Chondrocyte (in vitro differentiated cells): ENCODE results near the gene STKLD1. TPM values are rescaled to one million over a fixed set of nuclear protein-coding genes. Genes with fewer than 3 reads are reported as not detected.
"Not testable (repeated sequence)": the region's sequence is repeated elsewhere in the genome, so short reads cannot be mapped to it uniquely, and the experiment has no call there.

Source experiments
- DNase-seq: peaks from one replicate; pipeline ENCODE4 v3.0.0; 2021; ENCODE audit warnings: mixed read lengths, low spot score
- H3K27ac Mint-ChIP-seq: one replicate; pipeline ENCODE4 v1.8.0; 2021; ENCODE audit warnings: mild to moderate bottlenecking, moderate library complexity, mixed read lengths; ENCODE audit not compliant: unreplicated experiment
- H3K27me3 Mint-ChIP-seq: 2 replicates; pipeline ENCODE4 v1.8.0; 2021; ENCODE audit warnings: low read depth, mixed read lengths
- H3K36me3 Mint-ChIP-seq: 2 replicates; pipeline ENCODE4 v1.8.0; 2021; ENCODE audit warnings: low read depth, mixed read lengths
- H3K4me1 Mint-ChIP-seq: 2 replicates; pipeline ENCODE4 v1.8.0; 2021; ENCODE audit warnings: low read depth, mild to moderate bottlenecking, mixed read lengths
- H3K4me3 Mint-ChIP-seq: one replicate; pipeline ENCODE4 v1.8.0; 2021; ENCODE audit warnings: mild to moderate bottlenecking, moderate library complexity, mixed read lengths; ENCODE audit not compliant: unreplicated experiment
- H3K9me3 Mint-ChIP-seq: 2 replicates; pipeline ENCODE4 v1.8.0; 2021; ENCODE audit warnings: low read depth, mixed read lengths
- long read RNA-seq: library from polyadenylated mRNA; stranded (forward); transcript quantifications from one replicate; pipeline ENCODE4 v2.0.0, GENCODE V29; 2021
- total RNA-seq: library from RNA; stranded (reverse); gene quantifications from 3 replicates; pipeline ENCODE4 v1.2.1, GENCODE V29; 2021
- TF ChIP-seq, protein P1 (sequence below): fragments of 200-600 bp; sonication (generic); IDR thresholded peaks from 2 replicates; pipeline ENCODE4 v1.5.0; 2021; ENCODE audit warnings: antibody characterized with exemption, mild to moderate bottlenecking, moderate library complexity

Gene STKLD1
- total RNA-seq: 1.2 to 1.9 TPM (median 1.8 TPM) in 3 replicates
- long read RNA-seq, partial matches to known transcripts: 0 of 1 reads
- long read RNA-seq, other reads (novel, unspliced or antisense): 1 of 1 reads

DNA sequence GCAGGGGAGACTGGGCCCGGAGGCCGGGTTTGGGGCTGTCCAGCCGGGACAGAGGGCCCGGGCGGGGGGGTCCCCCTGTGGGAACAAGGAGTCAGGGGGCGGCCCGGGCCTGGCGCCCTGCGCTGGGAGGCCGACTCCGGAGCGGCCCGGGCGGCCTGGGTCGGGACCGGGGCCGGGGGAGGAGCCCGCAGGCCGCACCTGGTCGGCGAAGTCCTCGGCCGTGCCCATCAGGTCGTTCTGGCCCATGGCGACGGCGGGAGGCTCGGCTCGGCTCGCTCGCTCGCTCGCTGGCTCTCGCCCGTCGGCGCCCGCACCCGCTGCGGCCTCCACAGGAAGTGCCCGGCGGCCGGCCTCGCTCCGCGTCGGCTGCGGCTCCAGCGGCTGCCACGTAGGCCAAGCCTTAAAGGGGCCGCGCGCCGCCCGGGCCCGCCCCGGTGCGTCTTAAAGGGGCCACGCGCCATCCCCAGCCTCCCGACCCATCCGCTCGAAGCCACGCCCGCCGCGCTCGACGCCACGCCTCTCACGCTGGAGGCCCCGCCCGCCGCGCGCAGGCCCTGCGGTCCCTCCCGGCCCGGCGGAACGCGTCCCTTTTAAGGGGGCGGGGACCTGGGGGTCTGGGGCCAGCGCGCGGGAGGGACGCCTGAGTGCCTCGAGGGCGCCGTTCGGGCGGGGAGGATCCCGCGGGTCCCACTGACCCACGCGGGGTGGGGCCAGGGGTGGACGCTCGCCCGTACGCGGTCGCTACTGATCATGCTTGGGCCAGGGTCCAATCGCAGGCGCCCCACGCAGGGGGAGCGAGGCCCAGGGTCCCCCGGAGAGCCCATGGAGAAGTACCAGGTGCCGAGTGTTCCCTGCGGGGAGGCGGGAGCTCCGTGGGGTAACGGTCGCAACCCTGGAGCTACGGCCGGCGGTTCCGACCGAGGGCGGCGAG, at the start of gene STKLD1, which contains the start of gene SURF4:
Gene STKLD1, plus strand, starts transcription at position 643 of the 931 bp plus-strand sequence. Its CDS starts 108 bp downstream, at position 751.
Gene SURF4, minus strand, starts transcription at position 337 of the 931 bp plus-strand sequence. Its CDS starts 91 bp downstream, at position 246.
- H3K4me1 Mint-ChIP-seq: peaks cover 43% of the 10 kb centered on the region
- peaks cover 4% of the 10 kb centered on the region for H3K36me3 Mint-ChIP-seq
- H3K27me3 Mint-ChIP-seq: no peaks in the 10 kb centered on the region
- peak within 1 kb of the TSS; percentile 97 for H3K27ac Mint-ChIP-seq
- no peaks in the 10 kb centered on the region for H3K9me3 Mint-ChIP-seq
- H3K4me3 Mint-ChIP-seq: peak within 1 kb of the TSS; percentile 84
- TF ChIP-seq, protein P1, sequence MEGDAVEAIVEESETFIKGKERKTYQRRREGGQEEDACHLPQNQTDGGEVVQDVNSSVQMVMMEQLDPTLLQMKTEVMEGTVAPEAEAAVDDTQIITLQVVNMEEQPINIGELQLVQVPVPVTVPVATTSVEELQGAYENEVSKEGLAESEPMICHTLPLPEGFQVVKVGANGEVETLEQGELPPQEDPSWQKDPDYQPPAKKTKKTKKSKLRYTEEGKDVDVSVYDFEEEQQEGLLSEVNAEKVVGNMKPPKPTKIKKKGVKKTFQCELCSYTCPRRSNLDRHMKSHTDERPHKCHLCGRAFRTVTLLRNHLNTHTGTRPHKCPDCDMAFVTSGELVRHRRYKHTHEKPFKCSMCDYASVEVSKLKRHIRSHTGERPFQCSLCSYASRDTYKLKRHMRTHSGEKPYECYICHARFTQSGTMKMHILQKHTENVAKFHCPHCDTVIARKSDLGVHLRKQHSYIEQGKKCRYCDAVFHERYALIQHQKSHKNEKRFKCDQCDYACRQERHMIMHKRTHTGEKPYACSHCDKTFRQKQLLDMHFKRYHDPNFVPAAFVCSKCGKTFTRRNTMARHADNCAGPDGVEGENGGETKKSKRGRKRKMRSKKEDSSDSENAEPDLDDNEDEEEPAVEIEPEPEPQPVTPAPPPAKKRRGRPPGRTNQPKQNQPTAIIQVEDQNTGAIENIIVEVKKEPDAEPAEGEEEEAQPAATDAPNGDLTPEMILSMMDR: no peak
- peak; percentile 97 for DNase-seq

DNA sequence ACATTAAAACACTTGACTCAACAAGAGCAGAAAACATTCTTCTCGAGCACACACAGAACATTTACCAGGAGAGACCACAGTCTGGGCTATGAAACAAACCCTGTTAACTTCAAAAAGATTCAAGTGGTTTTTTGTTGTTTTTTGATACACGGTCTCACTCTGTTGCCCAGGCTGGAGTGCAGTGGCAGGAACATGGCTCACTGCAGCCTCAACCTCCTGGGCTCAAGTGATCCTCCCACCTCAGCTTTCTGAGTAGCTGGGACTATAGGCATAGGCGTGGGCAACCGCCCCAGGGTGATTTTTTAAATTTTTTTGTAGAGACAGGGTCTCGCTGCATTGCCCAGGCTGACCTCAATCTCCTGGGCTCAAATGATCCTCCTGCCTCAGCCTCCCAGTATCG, 49.1 kb upstream of the STKLD1 start:
- H3K27me3 Mint-ChIP-seq, H3K4me3 Mint-ChIP-seq, H3K4me1 Mint-ChIP-seq: not testable (repeated sequence)

DNA sequence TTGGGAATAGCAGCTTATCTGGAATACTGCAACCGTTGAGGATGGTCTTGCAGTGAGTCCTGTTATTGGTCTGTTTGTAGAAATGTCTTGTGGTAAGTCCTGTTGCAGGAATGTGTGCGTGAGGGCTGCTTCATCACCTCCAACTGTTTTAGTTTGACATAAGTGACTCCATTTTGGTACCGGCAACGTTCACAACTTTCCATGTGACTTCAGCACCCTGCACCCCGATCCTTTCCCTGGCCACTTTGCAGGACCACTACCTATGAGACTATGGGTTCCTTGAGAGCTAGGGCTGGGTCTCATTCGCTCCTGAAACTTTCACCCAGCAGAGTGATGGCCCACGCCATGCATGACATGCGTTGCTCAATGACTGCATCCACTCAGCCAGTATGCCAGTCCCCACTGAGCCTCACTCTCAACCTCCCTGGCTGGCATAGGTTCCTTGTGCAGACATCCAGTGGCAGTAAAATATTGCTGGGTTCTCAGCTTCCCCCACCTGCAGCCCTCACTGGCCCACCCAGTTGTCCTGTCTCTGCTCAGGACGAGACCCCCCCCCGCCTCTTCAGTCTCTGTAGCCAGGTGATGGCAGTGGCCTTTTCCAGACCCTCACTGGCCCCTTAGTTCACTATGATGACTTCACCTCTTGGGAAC, 48.2 kb upstream of the STKLD1 start:
- peak; percentile 48 for DNase-seq
- H3K4me3 Mint-ChIP-seq: no peak overlapping the region
- H3K9me3 Mint-ChIP-seq: peaks cover 3% of the 10 kb centered on the region
- no peak overlapping the region for H3K27ac Mint-ChIP-seq
- peaks cover 18% of the 10 kb centered on the region for H3K36me3 Mint-ChIP-seq
- TF ChIP-seq, protein P1: no peak
- H3K4me1 Mint-ChIP-seq: no peaks in the 10 kb centered on the region
- H3K27me3 Mint-ChIP-seq: no peaks in the 10 kb centered on the region

More for the DNA sequence above, 49.1 kb upstream of the STKLD1 start:
- not testable (repeated sequence) for H3K9me3 Mint-ChIP-seq, H3K27ac Mint-ChIP-seq
- peak; percentile 19 for DNase-seq
- peaks cover 12% of the 10 kb centered on the region for H3K36me3 Mint-ChIP-seq

DNA sequence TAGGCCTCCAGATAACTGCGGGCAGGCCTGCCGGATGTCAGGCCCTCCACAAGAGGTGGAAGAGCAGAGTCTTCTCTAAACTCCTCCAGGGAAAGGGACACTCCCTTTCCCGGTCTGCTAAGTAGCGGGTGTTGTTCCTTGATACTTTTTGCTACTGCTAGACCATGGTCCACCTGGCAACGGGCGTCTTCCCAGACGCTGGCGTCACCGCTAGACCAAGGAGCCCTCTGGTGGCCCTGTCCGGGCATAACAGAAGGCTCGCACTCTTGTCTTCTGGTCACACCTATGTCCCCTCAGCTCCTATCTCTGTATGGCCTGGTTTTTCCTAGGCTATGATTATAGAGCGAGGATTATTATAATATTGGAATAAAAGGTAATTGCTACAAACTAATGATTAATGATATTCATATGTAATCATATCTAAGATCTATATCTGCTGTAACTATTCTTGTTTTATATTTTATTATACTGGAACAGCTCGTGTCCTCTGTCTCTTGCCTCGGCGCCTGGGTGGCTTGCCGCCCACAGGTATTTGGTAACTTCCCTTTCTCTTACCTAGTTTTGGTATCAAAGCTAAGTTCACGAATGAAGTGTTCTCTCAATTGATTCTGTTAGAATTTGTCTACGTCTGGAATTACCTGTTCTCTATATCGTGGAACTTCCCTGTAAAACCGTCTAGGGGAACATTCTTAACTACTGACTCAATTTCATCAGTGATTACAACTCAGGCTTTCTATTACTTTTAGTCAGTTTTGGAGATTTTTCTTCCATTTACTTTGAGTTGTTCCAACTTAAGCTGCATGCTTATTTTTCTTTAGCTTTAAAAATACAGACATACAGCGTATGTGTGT, 46.6 kb upstream of the STKLD1 start:
- H3K27me3 Mint-ChIP-seq, H3K9me3 Mint-ChIP-seq, H3K27ac Mint-ChIP-seq, H3K4me1 Mint-ChIP-seq, H3K4me3 Mint-ChIP-seq: not testable (repeated sequence)
- DNase-seq: peak; percentile 18
- TF ChIP-seq, protein P1: peak; percentile 78
- H3K36me3 Mint-ChIP-seq: peaks cover 19% of the 10 kb centered on the region

DNA sequence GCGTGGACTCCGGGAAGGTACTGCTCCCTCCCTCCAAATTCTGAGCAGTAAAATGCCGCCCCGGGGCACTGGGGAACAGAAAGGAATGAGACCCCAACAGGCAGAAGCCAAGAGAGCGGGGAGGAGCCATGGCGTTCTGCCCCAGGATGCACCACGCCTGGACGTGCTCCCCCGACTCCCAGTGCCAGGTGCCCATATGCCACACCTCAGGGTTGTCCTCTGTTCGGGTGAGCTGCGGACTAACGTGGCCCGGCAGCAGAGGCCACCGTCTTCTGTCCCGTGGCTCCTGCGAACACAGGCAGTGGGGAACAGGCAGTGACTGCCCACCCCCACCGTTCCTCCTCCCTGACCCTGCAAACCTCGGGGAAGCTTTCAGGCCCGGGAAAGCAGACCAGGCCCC, 44.9 kb upstream of the STKLD1 start:
- no peak overlapping the region for H3K27ac Mint-ChIP-seq
- TF ChIP-seq, protein P1: no peak
- peaks cover 19% of the 10 kb centered on the region for H3K36me3 Mint-ChIP-seq
- no peaks in the 10 kb centered on the region for H3K27me3 Mint-ChIP-seq
- peak; percentile 84 for DNase-seq
- no peaks in the 10 kb centered on the region for H3K9me3 Mint-ChIP-seq
- H3K4me3 Mint-ChIP-seq: no peak overlapping the region
- H3K4me1 Mint-ChIP-seq: peaks cover 13% of the 10 kb centered on the region
